GM18517 (cell line): ENCODE results near the gene FAM124B.
"Not testable (repeated sequence)": the region's sequence is repeated elsewhere in the genome, so short reads cannot be mapped to it uniquely, and the experiment has no call there.

Source experiments
- ATAC-seq: cut with Tn5 transposase; IDR thresholded peaks from one replicate; pipeline ENCODE4 v1.9.1; 2021; ENCODE audit warnings: mild to moderate bottlenecking, moderate library complexity; ENCODE audit not compliant: unreplicated experiment

Gene FAM124B

DNA sequence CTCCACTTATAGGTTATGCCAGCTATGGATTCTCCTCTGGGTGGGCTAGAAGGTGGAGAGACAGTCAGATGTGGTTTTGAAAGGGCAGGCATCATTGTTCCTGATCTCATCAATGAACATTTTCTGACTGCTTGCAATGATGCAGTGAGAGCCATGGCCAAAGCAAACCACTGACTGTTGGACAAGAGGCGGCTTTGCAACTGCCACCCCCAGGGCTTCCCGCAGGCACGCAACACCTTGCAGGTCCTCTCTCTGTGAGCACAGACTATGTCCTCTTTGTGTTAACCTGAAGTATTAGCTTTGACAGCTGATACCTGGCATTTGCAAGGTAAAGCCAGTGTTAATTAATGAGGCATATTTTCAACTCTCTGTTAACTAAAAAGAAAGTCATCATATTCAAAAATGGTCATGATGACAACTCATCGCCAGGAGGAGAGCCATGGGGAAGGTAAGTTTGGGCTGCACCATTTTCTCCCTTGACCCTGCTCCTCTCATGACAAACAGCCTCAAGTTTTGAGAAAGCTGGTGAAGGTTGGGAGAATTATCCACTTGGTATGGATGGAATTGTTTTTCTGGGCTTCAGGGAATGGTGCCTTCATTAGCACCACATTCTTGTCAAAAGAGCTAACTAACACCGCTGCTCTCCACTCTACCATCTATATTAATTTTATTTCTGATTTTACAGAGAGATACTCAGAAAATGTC is 14.9 kb upstream of the FAM124B start:
- ATAC-seq = no peak

DNA sequence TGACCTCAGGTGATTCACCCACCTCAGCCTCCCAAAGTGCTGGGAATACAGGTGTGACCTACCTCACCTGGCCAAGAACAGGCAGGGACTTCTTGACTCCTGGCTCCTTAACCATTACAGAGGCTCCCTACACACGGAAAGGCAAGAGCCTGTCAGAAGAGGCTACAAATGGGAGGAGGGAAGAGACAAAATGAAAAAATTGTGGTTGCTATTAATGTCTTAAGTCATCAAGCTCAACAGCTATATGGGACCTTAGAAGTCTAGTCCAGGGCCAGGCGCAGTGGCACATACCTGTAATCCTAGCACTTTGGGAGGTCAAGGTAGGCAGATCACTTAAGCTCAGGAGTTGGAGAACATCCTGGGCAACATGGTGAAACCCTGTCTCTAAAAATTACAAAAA is 11.5 kb upstream of the FAM124B start:
- no peak for ATAC-seq

DNA sequence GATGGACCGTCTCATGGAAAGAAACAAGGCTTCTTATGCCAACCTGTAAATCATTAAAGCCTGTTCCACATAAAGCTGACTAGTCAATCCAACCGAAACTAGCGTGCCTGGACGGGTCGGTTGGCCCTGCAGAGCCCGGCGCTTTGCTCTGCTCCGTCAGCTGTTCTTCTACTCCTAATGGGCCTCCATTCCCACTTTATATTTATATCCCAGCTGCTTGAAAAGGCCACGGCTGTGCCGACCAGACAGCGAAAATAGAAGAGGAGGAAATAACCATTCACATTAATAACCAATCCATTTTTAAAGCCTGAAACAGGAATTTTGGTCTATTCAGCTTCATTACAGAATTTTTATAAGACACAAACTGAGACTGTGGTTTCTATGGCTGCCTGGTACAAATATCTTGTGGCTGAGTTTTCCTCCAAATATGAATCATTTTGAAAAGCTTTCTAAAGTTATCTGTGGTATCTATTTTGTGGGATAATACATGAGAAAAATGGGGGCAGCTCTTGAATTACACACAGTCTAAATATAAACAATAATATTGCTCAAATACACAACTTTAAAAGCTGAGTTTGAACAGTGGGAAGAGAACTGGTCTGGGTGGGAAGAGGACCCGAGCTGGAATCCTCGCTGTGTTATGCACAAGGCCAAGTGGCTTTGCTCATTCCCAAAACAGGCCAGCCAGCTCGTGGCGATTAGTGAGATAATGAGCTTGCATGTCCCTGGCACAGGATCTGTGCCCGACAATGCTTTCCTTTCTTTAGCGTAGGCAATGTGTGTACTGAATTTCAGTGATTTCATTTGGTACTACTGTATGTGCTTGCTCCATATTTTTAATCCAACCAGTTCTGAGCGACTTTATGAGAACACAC is 10.5 kb upstream of the FAM124B start:
- ATAC-seq = no peak

DNA sequence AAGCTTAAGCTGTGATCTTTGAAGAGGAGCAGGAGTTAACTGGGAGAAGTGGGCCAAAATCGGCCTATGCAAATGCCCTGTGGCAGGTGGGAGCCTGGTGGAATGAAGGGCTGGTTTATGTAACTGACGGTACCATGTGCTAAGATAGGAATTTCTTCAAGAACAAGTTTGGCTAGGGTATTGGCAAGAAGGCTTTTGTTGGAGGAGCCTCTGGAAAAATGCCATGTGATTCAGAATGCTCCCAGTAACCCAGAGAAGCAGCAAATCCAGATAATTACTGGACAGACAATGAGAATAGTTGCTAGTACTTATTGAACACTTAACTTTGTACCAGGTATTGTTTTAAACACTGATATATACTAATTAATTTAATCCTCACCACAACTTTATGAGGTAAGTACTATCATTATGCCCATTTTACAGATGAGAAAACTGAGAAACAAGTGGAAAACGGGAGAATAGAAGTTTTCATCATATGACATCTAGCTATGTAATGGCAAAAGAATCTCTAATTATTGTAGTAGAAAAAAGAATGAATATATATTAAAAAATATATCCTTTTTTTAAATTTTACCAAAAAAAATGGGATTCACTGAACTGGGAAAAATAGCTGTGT is 9.1 kb upstream of the FAM124B start:
- no peak for ATAC-seq

DNA sequence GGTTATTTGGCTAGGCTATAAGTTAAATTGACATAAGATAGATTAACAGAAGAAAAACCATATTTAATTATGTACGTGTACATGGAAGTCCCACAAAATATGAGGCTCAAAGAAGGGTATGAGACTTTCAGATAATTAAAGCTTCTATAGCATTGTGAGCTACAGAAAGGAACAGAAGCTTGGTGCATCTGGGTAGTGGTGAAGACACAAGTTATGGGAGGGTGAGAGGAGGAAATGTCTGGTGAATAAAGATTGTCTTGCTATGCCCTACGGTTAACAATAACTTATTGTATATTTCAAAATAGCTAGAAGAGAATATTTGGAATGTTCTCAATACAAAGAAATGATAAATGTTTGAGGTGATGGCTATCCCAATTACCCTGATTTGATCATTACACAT is 6.8 kb upstream of the FAM124B start:
- no peak for ATAC-seq

DNA sequence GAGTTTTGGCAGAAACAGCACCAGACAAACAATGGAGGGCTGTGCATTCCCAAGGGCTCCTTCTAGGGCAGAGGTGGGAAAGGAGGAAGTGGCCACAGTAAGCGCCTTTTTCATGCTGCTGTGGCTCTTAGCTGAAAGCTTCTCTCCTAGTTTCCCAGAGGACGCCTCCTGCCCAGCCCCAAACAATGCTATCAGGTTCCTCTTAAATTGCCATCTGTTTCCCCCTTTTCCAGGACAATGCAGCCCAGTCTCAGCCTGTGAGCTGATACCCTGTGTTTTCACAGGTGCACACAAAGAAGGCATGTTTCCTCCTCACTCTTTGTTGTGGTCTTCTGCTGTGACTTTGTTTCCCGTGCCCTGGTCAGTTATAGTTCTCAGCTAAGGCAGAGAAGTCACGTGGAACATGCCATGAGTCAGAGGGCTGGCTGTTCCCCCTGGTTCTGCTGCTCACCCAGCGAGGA is 5.4 kb upstream of the FAM124B start:
- ATAC-seq = no peak

DNA sequence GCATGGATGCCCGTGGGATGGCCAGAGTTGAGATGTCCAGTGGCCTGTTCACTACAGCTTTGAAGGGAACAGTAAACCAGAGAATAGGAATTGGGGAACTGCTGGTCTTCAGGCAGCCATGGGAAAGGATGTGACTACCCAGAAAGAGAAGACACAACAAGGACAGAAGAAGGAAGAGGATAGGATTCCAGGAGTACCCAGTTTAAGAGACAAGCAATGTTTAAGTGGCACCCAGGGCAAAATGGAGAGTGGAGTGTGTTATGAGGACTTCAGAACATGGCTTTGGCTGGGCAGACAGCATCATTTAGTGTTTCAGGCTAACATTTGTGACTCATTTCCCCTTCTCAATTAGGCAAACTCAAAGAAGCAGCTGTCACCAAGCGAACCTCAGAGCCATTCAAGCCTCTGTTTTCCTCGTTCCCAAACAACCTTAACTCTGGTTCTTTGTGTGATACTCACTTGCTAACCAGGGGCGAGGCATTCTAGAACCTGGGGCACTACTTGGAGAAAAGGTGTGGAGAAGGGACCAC is 4.0 kb upstream of the FAM124B start:
- no peak for ATAC-seq

DNA sequence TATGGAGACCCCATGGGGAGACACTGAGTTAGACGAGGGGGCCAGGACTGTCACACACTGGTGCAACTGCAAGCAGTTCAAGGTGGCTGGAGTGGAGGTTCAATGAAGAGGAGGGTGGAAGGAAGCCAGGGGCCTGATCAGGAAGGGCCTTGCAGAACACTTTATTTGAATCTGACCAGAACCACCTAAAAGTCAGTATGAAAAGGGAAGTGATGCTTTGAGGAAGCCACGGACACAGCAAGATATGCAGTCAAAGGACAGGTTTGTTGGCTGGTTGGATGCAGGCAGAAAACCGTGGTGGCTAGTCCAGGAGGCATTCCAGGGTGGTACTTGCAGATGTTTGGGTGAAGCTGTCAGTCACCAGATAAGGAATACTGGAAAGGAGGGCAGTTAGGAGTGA is 3.5 kb upstream of the FAM124B start:
- ATAC-seq = no peak

DNA sequence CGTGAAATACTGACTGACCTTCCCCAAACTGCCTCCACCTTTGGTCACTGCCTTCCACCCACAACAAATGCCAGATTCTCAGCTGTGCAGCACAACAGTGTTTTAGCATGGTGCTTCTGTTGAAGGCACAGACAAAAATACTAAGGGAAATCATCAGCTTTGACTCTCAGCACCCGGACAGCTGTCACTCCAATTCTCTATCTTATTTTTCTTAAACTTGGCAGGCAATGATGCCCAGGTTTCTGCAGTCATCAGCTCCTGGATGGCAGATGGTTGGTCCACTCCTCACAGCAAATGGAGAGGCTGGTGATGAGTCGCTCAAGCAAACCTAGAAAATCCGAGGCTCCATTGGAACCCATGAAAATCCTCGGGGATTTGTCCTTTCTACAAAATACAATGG is 2.9 kb upstream of the FAM124B start:
- no peak for ATAC-seq

DNA sequence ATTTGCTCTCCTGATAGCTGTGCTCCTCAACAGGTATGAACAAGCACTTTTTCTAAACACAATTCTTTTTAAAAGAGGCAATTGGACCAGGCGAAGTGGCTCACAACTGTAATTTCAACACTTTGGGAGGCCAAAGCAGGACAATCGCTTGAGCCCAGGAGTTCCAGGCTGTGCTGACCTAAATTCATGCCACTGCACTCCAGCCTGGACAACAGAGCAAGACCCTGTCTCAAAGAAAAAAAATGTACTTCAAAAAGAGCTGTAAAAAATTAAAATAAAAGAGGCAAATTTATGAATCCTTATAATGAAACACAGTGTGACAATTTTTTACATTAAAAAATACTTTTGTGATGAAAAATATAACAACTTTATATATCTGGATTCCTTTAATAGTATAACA is 1.8 kb upstream of the FAM124B start:
- ATAC-seq = no peak

DNA sequence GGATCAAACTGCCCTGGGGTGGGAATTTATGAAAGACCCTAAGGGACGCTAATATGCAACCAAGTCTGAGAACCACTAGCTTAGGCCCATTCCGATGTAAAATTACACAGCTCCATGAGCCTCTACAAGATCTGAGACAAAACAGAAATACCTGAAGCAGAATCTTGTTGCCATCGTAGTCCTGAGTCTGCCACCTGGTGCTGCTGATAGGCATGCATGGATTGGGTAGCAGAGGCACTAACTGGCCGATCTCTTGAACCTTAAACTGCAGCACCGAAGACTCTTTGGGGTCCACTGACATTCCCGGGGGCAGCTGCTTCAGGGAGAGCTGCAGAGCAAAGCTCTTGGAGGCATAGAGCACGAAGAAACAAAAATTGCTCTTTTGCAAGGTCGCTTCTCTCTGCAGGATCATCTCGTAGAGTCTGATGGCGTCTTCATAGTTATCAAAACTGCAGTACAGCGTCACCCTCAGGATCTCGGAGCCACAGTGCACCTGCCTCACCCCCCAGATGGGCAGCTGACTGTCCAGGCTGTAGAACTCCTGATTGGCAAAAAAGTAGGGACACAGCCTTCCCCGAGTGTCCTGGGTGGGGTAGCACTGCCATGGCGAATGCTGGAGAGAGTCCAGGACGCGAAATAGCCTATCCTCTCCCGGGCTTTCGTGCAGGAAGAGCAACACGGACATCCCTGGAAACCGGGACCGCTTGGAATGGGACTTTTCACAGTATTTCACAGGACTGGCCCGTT is 848 bp downstream of the FAM124B start:
- no peak for ATAC-seq

DNA sequence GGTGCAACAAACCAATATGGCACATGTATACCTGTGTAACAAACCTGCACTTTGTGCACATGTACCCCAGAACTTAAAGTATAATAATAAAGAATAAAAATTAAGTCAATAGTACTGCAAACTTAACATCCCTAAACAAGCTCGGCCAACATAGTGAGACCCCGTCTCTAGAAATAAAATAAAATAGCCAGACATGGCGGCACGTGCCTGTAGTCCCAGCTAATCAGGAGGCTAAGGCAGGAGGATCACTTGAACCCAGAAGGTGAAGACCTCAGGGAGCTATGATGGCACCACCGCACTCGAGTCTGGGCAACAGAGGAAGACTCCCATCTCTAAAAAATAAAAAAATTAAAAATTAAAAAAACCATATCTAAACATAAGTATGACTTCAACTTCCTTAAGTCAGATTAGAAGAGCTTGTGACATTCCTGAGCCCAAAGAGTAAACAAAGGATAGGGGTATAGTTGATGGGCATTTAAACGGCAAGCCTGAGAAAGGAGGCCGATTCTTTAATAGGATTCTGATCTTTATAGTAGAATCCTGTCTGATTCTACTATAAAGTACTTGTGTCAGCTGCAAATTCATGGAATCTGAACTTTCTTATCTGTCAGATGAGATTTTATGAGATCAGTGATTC is 1.6 kb downstream of the FAM124B start:
- no peak for ATAC-seq

DNA sequence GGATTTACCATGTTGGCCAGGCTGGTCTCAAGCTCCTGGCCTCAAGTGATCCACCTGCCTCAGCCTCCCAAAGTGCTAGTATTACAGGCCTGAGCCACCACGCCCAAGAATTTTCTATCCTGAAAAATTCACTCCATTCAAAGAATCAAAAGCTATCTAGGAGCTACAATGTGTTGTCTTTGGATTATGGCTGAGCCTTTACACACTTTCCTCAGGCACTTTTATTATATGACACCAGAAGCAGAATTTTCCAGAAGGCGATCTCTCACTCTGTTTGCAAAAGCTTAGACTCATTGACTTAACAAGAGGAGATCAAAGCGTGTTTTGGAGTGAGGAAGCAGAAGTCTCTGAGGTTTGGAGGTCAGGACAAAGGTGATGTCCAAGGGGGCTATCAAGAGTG is 3.6 kb downstream of the FAM124B start:
- ATAC-seq = no peak

DNA sequence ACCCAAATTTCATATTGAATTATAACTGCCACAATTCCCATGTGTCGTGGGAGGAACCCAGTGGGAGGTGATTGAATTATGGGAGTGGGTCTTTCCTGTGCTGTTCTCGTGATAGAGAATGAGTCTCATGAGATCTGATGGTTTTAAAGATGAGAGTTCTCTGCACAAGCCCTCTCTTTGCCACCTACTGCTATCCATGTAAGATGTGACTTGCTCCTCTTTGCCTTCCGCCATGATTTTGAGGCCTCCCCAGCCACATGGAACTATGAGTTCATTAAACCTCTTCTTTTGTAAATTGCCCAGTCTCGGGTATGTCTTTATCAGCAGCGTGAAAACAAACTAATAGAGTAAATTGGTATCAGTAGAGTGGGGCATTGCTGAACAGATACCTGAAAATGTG is 4.8 kb downstream of the FAM124B start:
- ATAC-seq = not testable (repeated sequence)

DNA sequence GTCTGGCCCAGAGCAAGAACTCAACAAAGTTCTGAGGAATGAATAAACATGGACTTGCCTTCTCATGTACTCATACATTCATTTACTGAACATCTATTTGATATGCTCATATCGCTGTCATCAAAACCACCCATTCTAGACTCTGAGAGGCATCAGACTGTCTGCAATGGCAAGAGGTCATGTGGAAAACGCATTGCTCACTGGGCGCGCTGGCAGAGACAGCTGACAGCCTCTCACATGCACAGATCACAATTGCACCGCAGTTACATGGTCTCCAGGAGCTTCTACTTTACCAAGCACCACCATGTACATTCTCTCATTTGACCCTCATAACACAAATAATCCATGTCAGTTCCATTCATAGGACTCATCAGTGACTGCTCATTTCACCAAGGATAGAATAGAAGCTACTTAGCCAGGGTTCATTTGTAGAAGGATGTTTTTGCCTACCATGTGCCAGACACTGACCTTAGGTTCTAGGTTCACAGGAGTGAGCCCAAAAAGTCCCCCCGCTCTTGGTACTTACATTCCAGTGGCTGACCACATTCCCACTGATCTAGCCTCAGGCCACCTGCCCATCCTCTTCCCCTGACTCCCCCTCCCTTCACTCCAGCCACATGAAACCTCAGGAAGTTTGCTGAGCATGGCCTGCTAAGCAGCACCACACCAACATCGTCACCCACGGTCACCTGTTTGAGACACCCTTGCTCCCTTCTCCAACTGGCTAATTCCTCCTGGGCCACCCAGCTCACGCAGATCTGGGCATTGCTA is 6.1 kb downstream of the FAM124B start:
- no peak for ATAC-seq

DNA sequence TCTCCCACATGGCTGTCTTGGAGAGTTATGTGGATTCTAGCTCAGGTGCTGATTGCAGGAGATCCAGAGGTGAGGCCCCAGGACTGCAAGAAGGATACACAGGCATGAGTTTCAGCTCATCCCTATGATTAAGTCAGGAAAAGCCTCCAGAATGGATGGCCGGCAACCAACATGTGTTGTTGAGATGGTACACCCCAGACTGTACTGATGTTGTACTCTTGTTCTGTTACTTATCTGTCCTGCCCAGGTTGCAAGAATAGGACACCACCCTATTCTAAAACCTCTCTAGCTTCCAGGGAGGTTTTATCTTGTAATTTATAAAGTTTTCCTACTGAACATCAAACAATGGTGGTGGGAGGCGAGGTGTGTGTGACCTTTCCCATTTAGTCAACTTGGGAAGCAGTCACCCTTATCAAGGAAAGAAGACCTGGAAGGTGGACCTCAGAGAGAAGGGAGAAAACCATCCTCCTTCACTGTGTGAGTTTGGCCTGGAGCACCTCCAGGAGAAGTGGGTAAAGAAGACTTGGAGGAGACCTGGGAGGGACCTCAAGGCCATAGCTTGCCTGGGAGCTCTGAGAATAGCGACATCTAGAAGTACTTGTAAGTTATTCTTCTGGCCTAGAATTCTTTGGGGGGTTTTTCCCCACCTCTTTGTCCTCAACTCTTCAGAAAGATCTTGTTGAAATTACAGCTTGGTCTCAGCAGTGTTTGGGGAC is 8.6 kb downstream of the FAM124B start:
- ATAC-seq = no peak

DNA sequence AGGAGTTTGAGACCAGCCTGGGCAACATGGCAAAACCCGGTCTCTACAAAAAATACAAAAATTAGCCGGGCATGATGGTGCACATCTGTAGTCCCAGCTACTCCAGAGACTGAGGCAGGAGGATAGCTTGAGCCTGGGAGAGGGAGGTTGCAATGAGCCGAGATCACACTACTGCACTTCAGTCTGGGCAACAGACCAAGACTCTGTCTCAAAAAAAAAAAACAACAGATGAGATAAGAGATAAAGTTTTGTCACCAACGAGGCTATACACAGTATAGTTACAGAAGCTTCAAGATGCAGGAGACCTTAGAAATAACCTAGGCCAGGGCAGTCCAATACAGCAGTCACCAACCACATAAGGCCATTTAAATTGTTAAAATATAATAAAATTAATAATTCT is 9.4 kb downstream of the FAM124B start:
- no peak for ATAC-seq

DNA sequence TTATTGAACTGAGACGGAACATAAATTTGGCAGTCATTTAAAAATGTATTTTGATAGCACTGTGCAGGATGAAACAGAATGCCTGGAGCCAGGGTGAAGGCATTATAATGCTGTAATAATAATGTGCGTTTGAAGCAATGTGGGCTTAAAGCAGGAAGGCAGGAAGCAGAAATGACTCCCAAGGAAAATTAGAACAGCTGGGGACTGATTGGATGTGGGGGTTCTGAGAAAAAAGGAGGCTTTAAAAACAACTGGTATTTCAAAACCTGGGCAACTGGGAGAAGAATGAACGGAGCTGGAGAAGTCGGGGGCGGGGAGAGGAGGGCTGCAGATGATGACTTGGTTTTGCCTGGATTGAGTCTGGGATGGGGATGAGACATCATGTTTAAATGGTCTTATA is 12.6 kb downstream of the FAM124B start:
- no peak for ATAC-seq

DNA sequence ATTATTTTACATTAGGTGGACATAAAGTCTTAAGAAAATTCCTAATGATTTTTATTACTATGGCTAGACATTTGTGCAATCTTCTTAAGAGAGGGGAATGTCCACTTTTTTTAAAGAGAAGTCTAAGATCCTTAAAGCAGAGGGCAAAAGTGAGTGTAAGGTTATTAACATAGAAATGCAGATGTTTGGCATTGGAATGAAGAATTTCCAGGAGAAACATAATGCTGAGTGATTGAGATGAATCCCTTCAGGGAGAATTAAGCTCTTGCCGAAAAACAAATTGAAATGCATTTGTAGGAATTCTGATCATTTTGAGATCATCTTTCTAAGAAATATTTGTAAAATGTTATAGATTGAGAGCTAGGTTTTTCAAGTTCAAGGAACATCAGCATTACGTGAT is 15.0 kb downstream of the FAM124B start:
- no peak for ATAC-seq
